ENCODE data around the gene TBC1D13. TPM values are rescaled to one million over a fixed set of nuclear protein-coding genes. Genes with fewer than 3 reads are reported as not detected.
"Not testable (repeated sequence)": the region's sequence is repeated elsewhere in the genome, so short reads cannot be mapped to it uniquely, and the experiment has no call there.

The TBC1D13 gene, protein sequence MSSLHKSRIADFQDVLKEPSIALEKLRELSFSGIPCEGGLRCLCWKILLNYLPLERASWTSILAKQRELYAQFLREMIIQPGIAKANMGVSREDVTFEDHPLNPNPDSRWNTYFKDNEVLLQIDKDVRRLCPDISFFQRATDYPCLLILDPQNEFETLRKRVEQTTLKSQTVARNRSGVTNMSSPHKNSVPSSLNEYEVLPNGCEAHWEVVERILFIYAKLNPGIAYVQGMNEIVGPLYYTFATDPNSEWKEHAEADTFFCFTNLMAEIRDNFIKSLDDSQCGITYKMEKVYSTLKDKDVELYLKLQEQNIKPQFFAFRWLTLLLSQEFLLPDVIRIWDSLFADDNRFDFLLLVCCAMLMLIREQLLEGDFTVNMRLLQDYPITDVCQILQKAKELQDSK
- 37.4 TPM for polyA plus RNA-seq (ENCODE audit: insufficient read length)

DNA sequence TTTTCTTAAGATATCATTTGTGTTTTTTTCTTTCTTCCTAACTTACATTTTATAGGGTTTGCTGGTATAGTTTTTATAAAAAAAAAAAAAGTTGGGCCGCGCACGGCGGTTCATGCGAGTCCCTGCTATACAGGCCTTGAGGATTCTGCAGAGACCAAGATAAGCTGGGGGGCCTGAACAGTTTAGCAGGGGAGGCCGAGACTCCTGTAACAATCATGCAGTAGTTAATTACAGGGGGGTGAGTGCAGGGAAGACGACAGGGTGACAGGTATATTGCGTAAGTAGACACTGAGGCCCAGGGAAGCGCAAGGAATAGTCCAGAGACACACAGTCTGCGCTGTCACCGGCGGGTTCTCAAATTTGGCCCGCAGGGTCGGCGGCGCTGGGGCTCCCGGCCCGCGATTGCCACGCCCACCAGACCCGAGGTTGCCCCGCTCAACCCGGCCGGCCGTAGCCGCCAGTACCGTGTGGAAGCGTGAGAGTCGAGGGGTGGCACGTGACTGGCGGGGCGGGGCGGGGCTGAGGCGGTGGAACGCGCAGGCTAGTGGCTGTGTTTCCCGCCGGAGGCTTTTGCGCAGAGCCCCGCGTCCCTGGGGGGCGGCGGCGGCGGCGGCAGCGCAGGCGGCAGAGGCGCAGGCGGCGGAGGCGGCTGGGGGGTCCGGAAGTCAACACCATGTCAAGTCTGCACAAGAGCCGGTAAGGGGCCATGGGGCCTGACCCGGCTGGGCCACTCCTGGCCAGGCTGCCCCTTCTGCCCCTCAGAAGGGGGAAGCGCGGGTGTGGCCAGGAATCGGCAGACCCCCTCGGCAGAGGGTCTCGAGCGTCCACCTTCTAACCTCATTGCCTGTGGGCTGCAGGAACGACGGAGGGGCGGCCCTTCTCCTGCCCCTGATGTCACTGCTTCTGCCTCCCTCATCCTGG is at the start of gene TBC1D13:
Gene TBC1D13 (plus strand): TSS at position 573 of the 921 bp plus-strand sequence. CDS start 101 bp downstream, at position 674.
- no peak for DNase-seq (ENCODE audit: low read depth)

DNA sequence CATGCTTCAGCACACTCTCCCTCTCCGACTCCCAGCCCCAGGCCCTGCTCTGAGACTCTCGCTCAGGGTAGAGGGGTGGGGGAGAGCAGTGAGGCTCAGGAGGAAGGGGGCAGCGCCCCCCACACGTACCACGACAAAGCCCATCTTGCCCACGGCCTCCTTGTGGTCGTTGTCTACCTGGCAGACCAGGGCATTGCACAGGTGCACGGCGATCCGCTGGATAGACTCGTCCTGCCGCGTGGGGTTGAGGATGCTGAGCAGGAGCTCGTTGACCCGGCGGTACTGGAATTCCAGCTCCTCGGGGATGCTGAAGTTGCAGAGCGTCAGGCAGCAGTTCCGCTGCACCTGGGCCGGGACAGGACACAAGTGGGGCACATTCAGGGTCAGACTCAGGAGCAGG is 44.7 kb upstream of the TBC1D13 start:
- DNase-seq (ENCODE audit: low read depth): no peak

DNA sequence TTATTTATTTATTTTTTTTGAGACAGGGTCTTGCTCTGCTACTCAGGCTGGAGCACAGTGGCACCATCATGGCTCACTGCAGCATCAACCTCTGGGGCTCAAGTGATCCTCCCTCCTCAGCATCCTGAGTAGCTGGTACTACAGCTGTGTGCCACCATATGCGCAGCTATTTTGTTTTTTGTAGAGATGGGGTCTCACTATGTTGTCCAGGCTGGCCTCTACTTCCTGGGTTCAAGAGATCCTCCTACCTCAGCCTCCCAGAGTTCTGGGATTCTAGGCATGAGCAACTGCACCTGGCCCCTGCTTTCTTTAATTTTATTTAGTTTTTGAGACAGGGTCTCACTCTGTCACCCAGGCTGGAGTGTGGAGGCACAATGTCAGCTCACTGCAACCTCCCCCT is 43.6 kb upstream of the TBC1D13 start:
- no peak for DNase-seq (ENCODE audit: low read depth)

DNA sequence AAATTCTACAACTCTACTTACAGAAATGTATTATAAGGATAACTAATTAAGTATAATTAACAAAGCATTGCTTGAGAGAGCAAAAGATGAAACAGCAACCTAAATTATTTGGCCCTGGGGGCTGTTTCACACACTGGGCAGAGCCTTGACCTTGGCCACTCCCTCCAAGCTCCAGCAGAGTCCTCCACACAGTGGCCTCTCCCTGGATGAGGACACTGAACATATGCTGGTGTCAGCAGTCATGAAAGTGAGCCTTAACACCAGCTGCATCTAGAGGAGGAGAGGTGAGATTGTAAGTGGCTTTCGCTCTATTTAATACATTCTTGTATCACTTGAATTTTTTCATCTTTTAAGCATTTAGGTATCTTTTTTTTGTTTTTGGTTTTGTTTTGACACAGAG is 39.8 kb upstream of the TBC1D13 start:
- DNase-seq (ENCODE audit: low read depth): no peak

DNA sequence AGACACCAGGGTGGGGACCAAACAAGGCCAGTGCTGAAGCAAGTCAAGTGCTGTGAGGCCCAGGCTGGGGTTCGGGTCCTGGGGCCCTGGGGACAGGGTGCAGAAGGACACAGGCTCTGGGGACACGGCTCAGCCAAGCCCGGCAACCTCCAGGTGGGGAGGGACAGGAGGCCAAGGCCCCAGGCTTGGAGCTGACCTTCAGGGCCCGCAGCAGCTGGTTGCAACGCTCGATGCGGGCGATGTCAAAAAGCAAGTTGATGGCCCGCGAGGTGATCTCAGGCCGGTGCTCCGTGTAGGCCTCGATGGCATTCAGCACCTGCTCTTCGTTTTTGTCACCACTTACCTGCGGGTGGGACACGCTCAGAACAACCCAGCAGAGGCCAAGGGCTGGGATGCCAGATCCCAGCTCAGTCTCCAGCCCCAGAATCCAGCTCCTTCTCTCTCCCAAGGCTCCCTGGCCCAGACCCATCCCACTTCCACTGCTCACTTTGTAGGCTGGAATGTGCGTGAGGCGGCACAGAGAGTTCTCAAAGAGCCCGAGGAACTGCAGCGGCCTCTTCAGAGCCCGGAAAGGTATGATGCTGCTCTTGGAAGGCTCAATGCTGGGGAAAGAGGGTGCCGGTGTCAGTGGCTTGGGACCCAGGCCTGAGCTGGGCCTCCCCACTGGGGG is 36.0 kb upstream of the TBC1D13 start:
- DNase-seq (ENCODE audit: low read depth): no peak

DNA sequence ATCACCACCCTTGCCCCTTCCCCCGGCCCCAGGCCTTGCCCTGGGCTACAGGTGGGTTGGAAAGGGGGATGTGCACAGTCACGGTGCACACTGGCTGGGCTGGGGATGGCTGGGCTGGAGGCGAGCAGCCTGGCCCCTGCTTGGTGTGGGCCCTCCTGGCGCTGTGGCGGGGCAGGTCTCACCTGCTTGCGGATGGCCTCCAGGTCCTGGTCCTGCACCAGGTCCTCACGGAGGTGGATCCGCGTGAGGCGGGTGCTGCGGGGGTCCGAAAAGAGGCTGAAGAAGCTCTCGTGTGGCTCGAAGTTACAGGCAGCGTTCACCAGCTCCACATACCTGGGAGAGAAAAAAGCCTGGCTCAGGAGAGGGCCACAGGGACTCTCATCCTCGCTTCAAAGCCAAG is 33.4 kb upstream of the TBC1D13 start:
- DNase-seq (ENCODE audit: low read depth): no peak

DNA sequence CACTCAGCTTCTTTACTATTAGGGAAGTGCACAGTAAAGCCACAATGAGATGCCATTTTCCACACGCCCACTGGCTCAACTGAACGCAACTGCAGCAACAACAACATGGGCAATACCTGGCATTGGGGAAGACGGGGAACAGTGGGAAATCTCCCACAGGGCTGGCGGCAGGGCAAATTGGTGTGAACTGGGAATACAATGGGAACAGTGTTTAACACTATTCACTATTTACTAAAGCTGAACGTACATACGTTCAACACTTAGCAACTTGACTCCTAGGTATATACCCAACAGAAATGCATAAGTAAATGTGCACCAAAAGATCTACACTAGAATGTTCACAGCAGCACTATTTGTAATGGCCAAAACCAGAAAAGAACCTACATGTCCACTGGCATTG is 29.5 kb upstream of the TBC1D13 start:
- DNase-seq (ENCODE audit: low read depth): no peak

DNA sequence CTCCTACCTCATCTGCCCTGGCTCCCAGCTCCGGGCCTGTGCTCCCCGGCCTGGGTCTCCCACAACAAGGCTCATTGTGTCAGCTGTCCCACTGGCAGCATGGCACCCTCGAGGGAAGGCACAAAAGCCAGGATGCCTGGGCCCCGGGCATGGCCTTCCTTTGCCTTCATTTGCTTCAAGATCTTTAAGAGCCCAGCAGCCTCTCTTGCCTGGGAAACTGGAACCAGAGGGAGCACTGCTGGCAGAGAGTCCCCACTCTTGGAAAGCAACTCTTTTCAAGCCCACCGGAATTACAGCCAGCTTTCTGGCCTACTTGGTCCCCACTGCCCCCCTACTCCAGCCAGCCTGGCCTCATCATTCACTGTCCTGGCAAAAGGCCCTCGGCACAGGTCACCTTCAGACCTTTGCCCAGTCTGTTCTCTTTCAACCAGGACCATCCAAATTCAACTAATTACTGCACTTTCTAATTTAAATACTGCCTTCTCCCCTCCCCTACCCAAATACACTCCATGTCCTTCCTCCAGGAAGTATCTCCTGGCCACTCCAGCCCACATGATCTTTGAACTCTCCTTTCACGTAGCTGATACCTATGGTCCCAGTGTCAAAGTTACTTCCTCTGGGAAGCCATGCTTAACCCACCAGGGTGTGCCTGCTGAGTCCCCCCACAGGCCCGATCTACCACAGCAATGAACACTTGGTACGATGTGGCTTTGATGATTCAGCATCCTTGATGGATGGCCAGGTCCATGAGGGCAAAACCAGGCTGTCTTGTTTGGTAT is 24.2 kb upstream of the TBC1D13 start:
- DNase-seq (ENCODE audit: low read depth): no peak

DNA sequence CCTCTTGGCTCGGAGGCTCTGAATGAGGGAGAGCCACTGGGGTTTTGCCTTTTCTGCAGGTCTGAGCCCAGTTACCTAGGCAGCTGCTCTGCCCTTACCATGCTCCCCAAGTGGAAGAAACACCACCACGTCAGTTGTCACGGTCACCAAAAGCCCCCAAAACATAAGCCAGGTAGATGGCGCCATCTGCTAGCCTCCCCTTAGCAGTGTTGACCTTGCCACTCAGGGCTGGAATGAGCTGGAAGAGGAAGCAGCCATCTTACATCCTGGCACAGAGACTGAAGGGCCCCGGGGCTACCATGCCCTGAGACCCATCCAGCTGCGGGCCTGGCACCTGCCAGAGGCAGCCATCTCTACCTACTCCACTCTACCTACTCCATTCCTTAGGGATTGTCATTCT is 22.7 kb upstream of the TBC1D13 start:
- DNase-seq (ENCODE audit: low read depth): no peak

DNA sequence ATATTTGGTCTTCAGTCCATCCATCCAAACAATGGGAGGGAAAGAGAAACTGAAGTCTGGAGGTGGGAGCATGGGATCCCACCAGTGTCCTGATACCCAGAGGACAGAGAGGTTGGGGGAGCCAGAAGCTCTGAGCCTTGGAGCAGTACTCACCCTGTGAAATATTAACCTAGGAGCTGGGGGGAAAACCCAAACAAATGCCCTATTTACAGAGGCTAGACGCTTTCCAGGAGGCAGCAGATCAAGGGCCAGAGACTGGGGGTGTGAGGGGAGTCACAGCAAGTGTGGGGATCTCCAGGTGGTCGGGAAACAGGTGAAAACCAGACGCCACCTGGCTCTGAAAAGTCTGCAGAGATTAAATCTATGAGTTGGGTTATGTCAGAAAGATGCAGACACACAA is 21.6 kb upstream of the TBC1D13 start:
- DNase-seq (ENCODE audit: low read depth): no peak

DNA sequence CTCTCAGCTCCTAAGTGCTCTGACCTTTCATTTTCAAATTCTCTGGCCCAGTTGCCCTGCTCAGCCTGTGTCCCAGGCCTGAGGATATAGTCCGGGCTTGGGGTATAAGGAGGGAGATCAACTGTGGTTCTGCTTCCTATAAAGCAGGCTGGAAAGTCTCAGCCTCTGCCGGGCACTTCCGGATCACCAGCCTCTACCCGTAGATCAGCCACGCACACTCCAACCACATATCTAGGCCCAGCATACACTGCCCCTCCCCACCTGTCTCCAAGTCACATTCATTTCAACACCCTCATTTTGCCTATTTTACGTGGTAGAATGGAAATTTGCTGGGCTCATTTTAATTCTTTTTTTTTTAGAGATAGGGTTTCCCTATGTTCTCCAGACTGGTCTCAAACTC is 18.4 kb upstream of the TBC1D13 start:
- no peak for DNase-seq (ENCODE audit: low read depth)

DNA sequence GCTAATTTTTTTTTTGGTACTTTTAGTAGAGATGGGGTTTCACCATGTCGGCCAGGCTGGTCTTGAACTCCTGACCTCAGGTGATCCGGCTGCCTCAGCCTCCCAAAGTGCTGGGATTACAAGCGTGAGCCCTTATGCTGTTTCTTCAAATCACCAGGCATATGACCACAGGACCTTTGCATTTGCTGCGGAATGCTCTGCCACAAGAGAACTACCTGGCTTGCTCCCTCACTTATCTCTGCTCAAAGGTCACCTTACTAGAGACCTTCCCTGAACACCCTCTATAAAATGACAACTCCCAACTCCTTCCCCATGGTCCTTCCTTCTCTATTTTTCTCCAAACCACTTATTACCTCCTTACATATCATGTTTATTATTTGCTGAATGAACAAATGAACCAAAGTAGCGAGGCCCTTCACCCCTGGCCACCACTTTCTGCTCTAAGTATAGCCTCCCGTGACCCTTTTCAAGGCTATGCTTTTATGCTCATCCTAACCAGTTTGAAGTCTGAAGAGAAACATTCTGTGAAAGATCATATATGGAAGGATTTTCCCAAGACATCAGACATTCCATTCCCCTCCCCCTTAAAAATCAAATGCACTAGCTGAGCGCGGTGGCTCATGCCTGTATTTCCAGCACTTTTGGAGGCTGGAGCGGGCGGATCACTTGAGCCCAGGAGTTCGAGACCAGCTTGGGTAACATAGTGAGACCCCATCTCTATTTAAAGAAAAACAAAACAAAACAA is 16.6 kb upstream of the TBC1D13 start:
- DNase-seq (ENCODE audit: low read depth): no peak

DNA sequence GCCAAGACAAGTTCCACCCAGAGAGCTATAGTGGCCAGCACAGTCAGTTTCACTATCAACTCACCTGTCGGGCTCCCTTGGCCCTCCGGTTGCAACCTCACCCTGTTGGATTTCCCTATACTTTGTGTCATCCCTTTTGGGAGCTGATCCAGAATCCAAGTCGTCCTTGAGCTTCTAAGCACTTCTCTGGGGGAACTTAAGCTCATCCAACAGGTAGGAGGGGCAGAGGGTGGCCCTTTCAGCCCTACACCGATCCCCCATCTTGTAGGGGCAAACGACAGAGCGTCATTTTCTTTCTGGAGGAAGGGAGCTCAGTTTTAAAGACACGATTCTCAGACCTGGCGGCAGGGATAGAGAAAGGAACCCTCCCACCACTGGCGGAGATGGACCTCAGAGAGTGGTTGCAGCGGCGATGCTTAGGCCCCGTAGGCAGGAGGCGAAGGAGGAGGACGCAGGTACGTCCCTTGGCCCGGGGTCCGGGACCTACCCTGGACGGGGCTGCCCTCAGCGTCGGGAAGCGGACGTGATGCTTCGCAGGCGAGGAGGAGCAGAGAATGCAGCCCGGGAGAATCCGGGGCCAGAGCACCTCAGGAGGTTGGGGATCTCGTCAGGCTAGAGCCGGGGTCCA is 15.8 kb upstream of the TBC1D13 start:
- no peak for DNase-seq (ENCODE audit: low read depth)

DNA sequence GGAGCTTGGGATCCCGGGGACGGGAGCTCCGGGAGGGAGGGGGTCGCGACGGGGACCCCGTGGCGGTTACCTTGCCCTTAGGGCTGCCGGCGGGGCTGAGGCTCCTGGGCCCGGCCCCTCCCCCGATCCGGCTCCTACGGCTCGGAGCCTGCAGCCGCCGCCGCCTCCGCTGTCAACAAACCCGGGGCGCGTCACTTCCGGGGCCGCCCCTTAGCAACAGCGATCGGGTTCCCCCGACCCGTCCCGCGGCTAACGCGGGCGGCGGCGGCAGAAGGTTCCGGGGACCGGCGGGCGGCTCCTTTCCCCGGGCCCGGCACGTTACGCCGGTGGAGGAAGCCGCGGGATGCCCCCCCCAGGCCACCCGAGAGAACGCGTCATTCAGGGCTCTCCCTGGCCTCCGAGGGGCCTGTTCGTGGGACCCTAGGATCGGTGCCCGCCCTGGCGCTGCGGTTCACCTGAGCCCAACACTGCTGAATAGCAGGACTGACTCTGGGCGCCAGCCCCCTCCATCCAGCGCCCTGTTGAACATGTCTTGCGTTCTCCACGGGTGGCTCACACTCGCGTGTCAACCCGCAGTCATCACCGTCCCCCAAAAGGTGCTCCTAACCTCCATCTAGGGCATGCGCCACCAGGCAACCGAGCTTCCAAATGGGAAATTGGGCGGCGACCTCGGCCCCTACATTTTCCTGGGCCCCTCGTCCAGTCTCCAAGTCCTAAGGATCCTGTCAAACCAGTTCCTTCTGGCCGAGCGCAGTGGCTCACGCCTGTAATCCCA is 15.1 kb upstream of the TBC1D13 start, which contains the start of gene ZER1:
Gene ZER1 (minus strand): TSS at position 183 of the 775 bp plus-strand sequence. CDS start 16,362 bp downstream, outside the sequence.
- DNase-seq (ENCODE audit: low read depth): peak; percentile 44

DNA sequence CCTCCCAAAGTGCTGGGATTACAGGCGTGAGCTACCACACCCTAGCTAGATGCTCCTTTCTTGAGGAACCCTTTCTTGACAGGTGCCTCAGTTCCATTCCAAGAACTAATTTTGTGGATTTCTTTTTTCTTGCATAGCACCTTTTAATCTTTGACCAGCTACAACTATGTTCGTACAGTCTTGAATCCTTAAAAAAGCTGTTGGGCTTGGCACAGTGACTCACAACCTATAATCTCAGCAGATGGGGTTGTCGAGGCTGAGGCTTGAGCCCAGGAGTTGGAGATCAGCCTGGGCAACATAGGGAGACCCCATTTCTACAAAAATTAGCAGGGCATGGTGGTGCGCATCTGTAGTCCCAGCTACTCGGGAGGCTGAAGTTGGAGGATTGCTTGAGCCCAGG is 14.0 kb upstream of the TBC1D13 start:
- no peak for DNase-seq (ENCODE audit: low read depth)

DNA sequence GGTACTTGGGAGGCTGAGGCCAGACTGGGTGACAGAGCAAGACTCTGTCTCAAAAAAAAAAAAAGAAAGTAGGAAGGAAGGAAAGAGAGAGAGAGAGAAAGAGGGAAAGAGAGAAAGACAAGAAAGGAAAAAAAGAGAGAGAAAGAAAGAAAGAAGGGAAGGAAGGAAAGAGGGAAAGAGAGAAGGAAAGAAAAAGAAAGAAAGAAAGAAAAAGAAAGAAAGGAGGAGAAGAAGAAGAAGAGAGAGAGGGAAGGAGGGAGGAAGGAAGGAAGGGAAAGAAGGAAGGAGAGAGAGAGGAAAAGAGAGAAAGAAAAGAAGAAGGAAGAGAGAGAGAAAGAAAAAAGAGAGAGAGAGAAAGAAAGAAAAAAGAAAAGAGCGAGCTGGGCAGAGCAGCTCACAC is 12.2 kb upstream of the TBC1D13 start:
- no peak for DNase-seq (ENCODE audit: low read depth)

DNA sequence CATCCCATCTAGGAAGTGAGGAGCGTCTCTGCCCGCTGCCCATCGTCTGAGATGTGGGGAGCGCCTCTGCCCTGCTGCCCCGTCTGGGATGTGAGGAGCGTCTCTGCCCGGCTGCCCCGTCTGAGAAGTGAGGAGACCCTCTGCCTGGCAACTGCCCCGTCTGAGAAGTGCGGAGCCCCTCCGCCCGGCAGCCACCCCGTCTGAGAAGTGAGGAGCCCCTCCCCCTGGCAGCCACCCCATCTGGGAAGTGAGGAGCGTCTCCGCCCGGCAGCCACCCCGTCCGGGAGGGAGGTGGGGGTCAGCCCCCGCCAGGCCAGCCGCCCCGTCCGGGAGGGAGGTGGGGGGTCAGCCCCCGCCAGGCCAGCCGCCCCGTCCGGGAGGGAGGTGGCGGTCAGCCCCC is 7.0 kb upstream of the TBC1D13 start:
- not testable (repeated sequence) for DNase-seq (ENCODE audit: low read depth)

DNA sequence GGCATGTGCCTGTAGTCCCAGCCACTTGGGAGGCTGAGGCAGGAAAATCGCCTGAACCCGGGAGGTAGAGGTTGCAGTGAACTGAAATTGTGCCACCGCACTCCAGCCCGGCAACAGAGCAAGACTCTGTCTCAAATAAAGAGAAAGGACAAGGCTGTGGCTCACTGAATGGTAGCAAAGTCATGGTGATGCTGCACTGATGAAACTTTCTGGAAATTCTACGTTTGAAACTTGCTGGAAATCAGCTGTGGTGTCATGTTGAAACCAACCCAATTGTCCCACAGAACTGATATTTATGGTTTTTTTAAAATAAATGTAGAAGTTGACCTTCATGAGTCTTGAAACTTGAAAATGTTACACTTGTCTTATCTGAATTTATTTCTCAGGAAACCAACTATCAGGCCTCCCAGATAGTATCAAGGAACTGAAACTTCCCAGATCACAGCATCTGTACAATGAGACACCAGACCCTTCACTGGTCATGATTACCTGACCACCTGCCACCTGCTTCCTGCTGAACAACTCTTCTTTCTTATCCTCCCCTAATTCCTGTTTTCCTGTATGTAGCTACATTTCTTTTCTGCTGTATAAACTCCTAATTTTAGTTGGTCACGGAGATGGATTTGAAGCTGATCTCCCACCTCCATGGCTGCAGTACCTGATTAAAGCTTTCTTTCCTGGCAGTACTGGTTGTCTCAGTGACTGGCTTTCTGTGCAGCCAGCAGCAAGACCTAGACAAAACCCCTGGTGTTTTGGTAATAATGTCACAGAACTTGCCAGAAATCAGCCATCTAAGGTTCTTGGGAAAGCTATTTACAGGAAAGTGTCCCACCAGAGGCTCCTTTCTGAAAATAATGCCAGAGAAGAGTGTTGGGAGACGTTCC is 5.6 kb upstream of the TBC1D13 start:
- no peak for DNase-seq (ENCODE audit: low read depth)
